Lower leg skin (tissue), 3 donors: ENCODE data around the gene TREM1.

Experiments used
- POLR2A ChIP-seq, 2 donors: fragments of 450-650 bp; IDR thresholded peaks; one replicate each; pipeline ENCODE4 v1.6.1; 2016 to 2017; ENCODE audit warnings: antibody characterized with exemption in 2 of 2, mild to moderate bottlenecking in 1 of 2, moderate library complexity in 1 of 2
- TF ChIP-seq, protein P1 (sequence below), 3 donors: fragments of 450-650 bp; IDR thresholded peaks; one replicate each; pipeline ENCODE4 v1.5.1; 2016; ENCODE audit warnings: antibody characterized with exemption in 3 of 3, mild to moderate bottlenecking in 3 of 3, moderate library complexity in 2 of 3

DNA sequence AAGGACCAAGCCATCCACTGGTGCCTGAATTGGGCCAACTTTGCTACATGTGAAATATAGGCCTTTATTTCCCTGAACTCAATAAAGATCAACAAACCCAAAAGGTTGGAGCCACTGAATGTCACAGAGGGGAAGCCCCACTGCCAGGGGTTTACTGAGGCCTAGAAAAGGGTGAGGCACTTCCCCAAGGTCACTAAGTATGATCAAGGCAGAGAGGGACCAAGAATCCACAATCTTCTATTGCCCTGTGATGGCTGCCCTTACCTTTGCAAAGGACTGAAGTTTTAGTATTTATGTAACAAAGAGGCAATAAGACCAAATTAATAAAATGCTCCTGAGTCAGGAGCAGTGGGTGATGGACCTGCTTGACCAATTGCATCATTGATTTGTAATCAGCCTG is 18.0 kb downstream of the TREM1 start:
- TF ChIP-seq POLR2A (IDR thresholded peaks at IDR 0.05): no peak
- TF ChIP-seq, protein P1, sequence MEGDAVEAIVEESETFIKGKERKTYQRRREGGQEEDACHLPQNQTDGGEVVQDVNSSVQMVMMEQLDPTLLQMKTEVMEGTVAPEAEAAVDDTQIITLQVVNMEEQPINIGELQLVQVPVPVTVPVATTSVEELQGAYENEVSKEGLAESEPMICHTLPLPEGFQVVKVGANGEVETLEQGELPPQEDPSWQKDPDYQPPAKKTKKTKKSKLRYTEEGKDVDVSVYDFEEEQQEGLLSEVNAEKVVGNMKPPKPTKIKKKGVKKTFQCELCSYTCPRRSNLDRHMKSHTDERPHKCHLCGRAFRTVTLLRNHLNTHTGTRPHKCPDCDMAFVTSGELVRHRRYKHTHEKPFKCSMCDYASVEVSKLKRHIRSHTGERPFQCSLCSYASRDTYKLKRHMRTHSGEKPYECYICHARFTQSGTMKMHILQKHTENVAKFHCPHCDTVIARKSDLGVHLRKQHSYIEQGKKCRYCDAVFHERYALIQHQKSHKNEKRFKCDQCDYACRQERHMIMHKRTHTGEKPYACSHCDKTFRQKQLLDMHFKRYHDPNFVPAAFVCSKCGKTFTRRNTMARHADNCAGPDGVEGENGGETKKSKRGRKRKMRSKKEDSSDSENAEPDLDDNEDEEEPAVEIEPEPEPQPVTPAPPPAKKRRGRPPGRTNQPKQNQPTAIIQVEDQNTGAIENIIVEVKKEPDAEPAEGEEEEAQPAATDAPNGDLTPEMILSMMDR (IDR thresholded peaks at IDR 0.05): no peak
